HG03442 (cell line): ENCODE data around the gene DGAT2L6.
"Not testable (repeated sequence)": the region's sequence is repeated elsewhere in the genome, so short reads cannot be mapped to it uniquely, and the experiment has no call there.

Experiments
- ATAC-seq: cut with Tn5 transposase; IDR thresholded peaks from one replicate; pipeline ENCODE4 v1.9.1; 2021; ENCODE audit warnings: mild to moderate bottlenecking, moderate library complexity; ENCODE audit not compliant: unreplicated experiment

Gene DGAT2L6

GRCh38 chrX:70190225-70190624 lies 12.9 kb downstream of the DGAT2L6 start:
- no peak for ATAC-seq

- peak; percentile 85 for ATAC-seq
Measured at GRCh38 chrX:70196961-70197720, 19.9 kb downstream of the DGAT2L6 start.

- ATAC-seq, result no peak
Measured at GRCh38 chrX:70201732-70202131, 24.4 kb downstream of the DGAT2L6 start.

GRCh38 chrX:70208479-70208878 lies 31.2 kb downstream of the DGAT2L6 start:
- no peak for ATAC-seq

- ATAC-seq, result not testable (repeated sequence)
Measured at GRCh38 chrX:70209570-70209969, 32.3 kb downstream of the DGAT2L6 start.

GRCh38 chrX:70219938-70220764 lies 42.9 kb downstream of the DGAT2L6 start:
- ATAC-seq, result no peak

GRCh38 chrX:70226048-70226447 lies 48.8 kb downstream of the DGAT2L6 start:
- ATAC-seq, result no peak

GRCh38 chrX:70226687-70227086 lies 49.4 kb downstream of the DGAT2L6 start:
- no peak for ATAC-seq

- ATAC-seq, result no peak
Measured at GRCh38 chrX:70231666-70232065, 54.4 kb downstream of the DGAT2L6 start.

GRCh38 chrX:70234355-70234754 lies 57.1 kb downstream of the DGAT2L6 start, which contains the start of gene AWAT1:
Gene AWAT1, plus strand, starts transcription at chrX:70234655. Its CDS starts 41 bp downstream, at chrX:70234696.
- no peak for ATAC-seq

- ATAC-seq, result no peak
Measured at GRCh38 chrX:70240751-70241150, 63.5 kb downstream of the DGAT2L6 start.

- ATAC-seq, result no peak
Measured at GRCh38 chrX:70241501-70241900, 64.2 kb downstream of the DGAT2L6 start.

- not testable (repeated sequence) for ATAC-seq
Measured at GRCh38 chrX:70243601-70244000, 66.3 kb downstream of the DGAT2L6 start.

GRCh38 chrX:70244881-70245280 lies 67.6 kb downstream of the DGAT2L6 start:
- no peak for ATAC-seq

- ATAC-seq, result no peak
Measured at GRCh38 chrX:70247252-70247651, 70.0 kb downstream of the DGAT2L6 start.

GRCh38 chrX:70252491-70252890 lies 75.2 kb downstream of the DGAT2L6 start:
- no peak for ATAC-seq

- ATAC-seq, result no peak
Measured at GRCh38 chrX:70253377-70254062, 76.2 kb downstream of the DGAT2L6 start.

- no peak for ATAC-seq
Measured at GRCh38 chrX:70254063-70254400, 76.7 kb downstream of the DGAT2L6 start.

GRCh38 chrX:70254909-70255308 lies 77.6 kb downstream of the DGAT2L6 start:
- ATAC-seq, result no peak
